DMS79 treated with DMSO at 0.1 percent for 48 hours (cell line): ENCODE results near the gene ZNHIT1.

Experiments
- DNase-seq: peaks from one replicate; lab custom pipeline; 2025; lab: John Stamatoyannopoulos, UW

Gene ZNHIT1

GRCh38 chr7:101218236-101219125 lies 516 bp downstream of the ZNHIT1 start:
- no peak for DNase-seq

GRCh38 chr7:101220295-101220694 lies 2.3 kb downstream of the ZNHIT1 start:
- no peak for DNase-seq

GRCh38 chr7:101222275-101222830 lies 4.4 kb downstream of the ZNHIT1 start:
- no peak for DNase-seq

DNA sequence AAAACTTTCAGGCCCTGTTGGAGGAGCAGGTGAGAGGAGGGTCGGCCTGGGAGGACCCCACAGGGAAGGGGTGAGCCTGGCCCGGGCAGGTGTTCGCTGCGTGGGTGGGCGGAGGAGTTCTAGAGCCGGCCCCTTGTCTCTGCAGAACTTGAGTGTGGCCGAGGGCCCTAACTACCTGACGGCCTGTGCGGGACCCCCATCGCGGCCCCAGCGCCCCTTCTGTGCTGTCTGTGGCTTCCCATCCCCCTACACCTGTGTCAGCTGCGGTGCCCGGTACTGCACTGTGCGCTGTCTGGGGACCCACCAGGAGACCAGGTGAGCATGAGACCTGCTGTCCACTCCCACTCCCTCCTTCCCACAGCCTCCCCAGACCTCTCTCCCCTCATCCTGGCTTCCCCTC lies 5.6 kb downstream of the ZNHIT1 start:
- DNase-seq: no peak

DNA sequence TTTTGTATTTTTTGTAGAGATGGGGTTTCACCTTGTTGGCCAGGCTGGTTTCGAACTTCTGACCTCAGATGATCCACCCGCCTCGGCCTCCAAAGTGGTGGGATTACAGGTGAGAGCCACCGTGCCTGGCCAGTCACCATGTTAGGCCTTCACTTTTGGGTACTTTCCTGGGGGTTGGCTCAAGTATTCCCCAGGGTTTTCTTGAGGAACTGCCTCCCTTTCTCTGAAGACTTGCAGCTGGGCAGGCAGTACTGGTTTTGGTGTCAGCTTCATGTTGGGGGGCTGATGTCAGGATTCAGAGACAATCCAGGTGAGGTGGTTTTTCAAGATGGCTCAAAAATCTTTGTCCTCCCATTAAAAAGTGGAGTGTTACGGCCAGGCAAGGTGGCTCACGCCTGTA lies 7.7 kb downstream of the ZNHIT1 start:
- DNase-seq: no peak

GRCh38 chr7:101226721-101227120 lies 8.8 kb downstream of the ZNHIT1 start:
- DNase-seq: no peak

- DNase-seq: no peak
These were observed 13.7 kb downstream of the ZNHIT1 start for GRCh38 chr7:101231644-101232043.

- DNase-seq: peak; percentile 55
These were observed 14.3 kb downstream of the ZNHIT1 start for GRCh38 chr7:101232141-101232850.

GRCh38 chr7:101233907-101234547 lies 16.1 kb downstream of the ZNHIT1 start:
- no peak for DNase-seq

GRCh38 chr7:101234636-101235035 lies 16.7 kb downstream of the ZNHIT1 start:
- DNase-seq: no peak

- no peak for DNase-seq
These were observed 17.1 kb downstream of the ZNHIT1 start for GRCh38 chr7:101235050-101235449.

DNA sequence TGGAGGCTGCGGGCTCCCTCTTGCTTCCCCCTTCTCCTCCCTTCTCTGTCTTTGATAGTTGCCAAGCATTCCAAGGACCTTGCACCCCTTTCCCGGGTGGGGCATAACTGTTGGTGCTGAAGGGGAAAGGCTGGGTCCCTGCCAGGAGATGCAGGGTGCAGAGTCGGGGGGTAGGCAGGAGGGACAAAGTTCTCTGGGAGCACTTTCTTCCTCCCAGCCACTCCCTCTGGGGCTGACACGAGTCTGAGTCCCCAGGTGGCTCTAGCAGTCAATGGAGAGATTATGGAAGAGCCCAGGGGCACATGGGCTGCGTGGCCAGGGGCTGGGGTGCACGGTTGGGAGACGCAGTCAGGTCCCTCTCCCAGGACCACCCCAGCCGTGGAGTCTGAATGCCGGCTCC lies 17.6 kb downstream of the ZNHIT1 start:
- no peak for DNase-seq

GRCh38 chr7:101236292-101236835 lies 18.4 kb downstream of the ZNHIT1 start:
- DNase-seq: no peak

DNA sequence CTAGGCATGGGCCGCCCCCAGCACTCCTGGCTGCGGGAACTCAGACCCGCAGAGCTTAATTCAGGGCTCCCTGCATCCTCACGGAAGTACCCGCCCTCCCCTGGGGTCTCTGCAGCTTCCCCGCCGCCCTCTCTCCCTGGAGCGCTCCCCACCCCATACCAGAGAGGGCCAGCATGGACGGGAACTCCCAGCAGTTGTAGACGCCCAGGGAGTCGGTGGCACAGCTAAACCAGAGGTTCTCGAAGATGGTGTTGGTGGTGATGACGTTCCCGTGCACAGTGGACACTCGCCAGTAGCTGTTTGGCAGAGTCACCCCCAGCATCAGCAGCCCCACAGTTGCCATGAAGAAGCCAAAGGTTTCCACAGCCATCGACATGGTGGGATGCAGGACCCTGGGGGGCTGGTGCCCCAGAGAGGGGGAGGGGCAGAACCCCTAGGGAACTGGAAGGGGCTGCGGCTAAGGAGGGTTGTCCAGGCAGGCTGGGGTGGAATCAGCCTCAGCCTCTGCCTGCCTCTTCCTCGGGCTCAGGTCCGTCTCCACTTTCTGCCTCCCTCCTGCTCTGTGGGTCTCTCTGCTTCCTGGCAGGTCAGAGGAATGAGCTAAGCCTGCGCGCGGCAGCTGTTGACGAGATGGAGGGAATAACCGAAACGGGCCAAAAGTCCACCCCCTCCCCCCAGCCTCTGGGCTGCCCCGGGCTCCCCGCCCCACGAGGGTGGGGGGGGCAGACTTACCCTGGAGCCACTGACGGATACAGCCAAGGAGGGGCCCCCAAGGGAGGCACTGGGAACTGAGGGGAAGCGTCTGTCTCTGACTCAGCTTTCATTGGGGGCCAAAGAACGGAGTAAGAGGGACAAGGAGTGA lies 19.5 kb downstream of the ZNHIT1 start, which contains the start of gene CLDN15:
Gene CLDN15 (minus strand): TSS at position 597 of the 862 bp plus-strand sequence. CDS start 221 bp downstream, at position 376.
- DNase-seq: no peak

GRCh38 chr7:101238226-101239182 lies 20.5 kb downstream of the ZNHIT1 start:
- DNase-seq: no peak

DNA sequence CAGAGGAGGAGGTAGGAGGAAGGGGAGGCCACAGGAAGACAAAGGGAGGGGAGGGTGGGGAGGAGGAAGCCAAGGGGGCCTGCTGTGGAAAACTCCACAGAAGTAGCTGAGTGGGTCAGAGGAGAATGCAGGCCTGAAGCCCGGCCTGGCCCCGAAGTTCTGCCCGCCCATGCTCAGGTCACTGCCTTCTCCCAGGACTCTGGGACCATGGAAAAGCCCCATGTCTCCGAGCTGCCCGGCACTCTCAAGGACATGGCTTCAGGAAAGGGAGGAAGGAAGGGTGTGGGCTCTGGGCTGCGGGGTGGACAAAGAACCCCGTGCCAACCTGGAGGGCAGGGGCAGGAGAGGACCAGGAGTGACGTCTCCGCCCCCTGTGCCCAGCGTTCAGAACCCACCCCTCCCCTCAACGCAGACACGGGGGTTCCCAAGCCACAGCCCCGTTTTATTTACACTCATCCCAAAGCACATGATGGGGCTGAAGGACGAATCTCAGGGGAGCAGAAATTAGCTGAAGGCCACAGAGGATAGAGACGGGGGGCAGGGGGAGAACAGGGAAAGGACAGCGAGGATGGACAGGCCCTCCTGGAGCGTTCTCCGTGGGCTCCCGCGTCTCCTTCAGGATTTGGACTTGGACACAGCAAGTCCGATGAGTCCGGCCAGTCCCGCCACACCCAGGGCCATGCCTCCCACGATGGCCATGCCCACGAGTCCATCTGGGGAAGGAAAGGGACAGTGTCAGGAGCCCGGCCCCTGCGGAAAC lies 21.4 kb downstream of the ZNHIT1 start:
- no peak for DNase-seq

- no peak for DNase-seq
These were observed 21.9 kb downstream of the ZNHIT1 start for GRCh38 chr7:101239951-101240220.

DNA sequence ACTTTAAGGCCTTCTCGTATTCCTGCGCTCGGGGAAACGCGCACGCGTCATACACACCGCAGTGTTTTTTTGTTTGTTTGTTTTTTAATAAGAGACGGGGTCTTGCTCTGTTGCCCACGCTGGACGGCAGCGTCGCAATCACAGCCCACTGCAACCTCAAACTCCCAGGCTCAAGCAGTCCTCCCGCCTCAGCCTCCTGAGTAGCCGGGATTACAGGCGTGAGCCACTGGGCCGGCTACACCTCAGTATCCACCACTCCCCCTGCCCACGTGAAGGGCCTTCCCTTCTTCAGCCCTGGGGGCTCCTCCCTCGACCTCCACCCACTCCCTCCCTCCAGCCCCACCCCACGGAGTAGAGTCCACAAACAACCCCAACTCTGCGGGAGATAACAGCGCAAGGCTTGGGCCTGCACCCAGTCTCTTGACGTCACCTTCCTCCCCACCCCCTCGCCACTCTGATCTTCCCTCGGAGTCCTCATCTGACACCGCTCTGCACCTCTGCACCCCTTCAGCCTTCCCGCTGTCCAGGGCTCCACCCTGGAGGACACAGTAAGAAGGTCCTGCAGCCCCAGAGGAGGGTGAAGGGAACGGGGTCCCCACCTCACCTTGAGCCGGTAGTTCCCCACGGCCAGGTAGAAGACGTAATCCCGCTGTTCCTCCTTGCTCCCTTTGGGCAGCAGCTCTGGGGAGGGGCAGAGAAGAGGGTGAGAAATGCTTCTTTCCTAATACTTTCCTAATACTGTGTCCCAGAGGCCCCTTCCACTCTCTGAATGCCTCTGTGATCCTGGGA lies 22.5 kb downstream of the ZNHIT1 start:
- no peak for DNase-seq

- no peak for DNase-seq
These were observed 23.0 kb downstream of the ZNHIT1 start for GRCh38 chr7:101241015-101241363.
